ENCODE data around the gene SIGLEC6.
A peak's percentile ranks its signal among the peaks of the same experiment; 100 is the strongest.

SIGLEC6 gene

DNA sequence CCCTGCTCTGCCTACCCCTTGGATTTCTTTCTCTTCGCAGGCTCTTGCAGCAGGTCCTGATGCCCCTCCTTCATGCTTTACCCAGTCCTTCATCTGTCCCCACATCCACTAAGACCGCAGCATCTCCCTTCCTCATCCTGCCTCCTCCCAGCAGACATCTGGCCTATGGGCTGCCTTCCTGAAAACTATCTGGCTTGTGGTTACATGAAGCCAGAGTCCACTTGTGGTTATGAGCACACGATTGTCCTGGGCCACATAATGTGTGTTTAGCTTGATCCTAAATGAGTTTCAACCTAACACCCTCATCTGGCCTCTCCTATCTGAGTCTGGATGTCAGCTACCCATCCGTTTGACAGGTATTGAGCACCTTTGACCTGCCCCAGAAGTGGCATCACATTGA is 34.1 kb upstream of the SIGLEC6 start:
- no peak for DNase-seq
- in situ Hi-C loops (cut with HindIII; ENCODE audit: low pct_ligation_motif_present, low sequenced_read_pairs) = no loop called here
- no peak overlapping the region for H3K27ac ChIP-seq
- H3K4me3 ChIP-seq (ENCODE audit: low read depth, low read length) = no peak overlapping the region
- H3K27me3 ChIP-seq (replicated peaks) = no peaks in the 10 kb centered on the region
- TF ChIP-seq, protein P1, sequence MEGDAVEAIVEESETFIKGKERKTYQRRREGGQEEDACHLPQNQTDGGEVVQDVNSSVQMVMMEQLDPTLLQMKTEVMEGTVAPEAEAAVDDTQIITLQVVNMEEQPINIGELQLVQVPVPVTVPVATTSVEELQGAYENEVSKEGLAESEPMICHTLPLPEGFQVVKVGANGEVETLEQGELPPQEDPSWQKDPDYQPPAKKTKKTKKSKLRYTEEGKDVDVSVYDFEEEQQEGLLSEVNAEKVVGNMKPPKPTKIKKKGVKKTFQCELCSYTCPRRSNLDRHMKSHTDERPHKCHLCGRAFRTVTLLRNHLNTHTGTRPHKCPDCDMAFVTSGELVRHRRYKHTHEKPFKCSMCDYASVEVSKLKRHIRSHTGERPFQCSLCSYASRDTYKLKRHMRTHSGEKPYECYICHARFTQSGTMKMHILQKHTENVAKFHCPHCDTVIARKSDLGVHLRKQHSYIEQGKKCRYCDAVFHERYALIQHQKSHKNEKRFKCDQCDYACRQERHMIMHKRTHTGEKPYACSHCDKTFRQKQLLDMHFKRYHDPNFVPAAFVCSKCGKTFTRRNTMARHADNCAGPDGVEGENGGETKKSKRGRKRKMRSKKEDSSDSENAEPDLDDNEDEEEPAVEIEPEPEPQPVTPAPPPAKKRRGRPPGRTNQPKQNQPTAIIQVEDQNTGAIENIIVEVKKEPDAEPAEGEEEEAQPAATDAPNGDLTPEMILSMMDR (IDR thresholded peaks at IDR 0.05; ENCODE audit: low read depth, low read length, missing control alignments) = no peak
- H3K36me3 ChIP-seq (replicated peaks) = no peaks in the 10 kb centered on the region

GRCh38 chr19:51564791-51565190 is 33.3 kb upstream of the SIGLEC6 start:
- no peak overlapping the region for H3K27ac ChIP-seq
- H3K27me3 ChIP-seq (replicated peaks) = no peaks in the 10 kb centered on the region
- in situ Hi-C loops (cut with HindIII; ENCODE audit: low pct_ligation_motif_present, low sequenced_read_pairs) = no loop called here
- DNase-seq = no peak
- no peak overlapping the region for H3K4me3 ChIP-seq (ENCODE audit: low read depth, low read length)
- no peaks in the 10 kb centered on the region for H3K36me3 ChIP-seq (replicated peaks)
- TF ChIP-seq, protein P1 (IDR thresholded peaks at IDR 0.05; ENCODE audit: low read depth, low read length, missing control alignments) = no peak

DNA sequence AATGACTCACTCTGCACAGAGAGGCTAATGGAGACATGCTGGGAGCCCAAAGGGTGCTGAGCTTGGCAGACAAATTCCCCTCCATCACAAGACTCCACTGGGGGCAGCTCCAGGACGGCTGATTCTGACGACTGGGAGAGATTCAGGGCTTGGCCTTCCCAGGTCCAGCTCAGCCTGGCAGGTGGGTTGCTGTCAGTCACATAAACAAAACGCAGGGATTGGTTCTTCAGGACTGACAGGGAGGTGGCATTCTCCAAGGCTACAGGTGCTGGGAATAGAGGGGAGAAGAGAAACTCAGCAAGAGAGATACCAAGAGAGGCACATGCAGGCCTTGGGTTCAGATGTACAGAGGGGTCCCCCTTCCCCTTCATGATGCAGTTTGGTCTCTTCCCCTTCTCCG is 28.9 kb upstream of the SIGLEC6 start:
- no peaks in the 10 kb centered on the region for H3K36me3 ChIP-seq (replicated peaks)
- TF ChIP-seq, protein P1 (IDR thresholded peaks at IDR 0.05; ENCODE audit: low read depth, low read length, missing control alignments) = no peak
- no peak overlapping the region for H3K27ac ChIP-seq
- no peaks in the 10 kb centered on the region for H3K27me3 ChIP-seq (replicated peaks)
- H3K4me3 ChIP-seq (ENCODE audit: low read depth, low read length) = no peak overlapping the region
- in situ Hi-C loops (cut with HindIII; ENCODE audit: low pct_ligation_motif_present, low sequenced_read_pairs) = no loop called here
- DNase-seq = no peak

DNA sequence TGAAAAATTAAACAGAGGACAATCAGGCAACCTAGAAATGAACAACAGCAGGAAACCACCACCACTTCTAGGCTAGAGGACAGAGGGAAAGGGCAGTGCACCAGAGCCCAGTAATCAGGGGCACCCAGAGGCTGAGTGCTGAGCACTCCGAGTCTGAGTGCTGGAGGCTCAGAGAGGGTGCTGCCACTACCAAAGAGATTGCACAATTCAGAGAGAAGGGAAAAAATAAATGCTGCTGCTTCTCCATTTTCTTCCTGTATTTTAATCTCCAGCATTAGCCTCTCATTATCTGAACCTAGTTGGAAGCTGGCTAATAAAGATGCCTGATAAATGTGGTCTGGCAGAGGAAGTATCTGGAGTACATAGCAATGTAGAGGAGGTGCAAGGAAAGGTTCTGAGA is 27.8 kb upstream of the SIGLEC6 start:
- no peak for DNase-seq
- Histone ChIP-seq H3K36me3 (replicated peaks) (no peaks in the 10 kb centered on the region), H3K27me3 (replicated peaks) (no peaks in the 10 kb centered on the region), H3K4me3 (ENCODE audit: low read depth, low read length) (no peak overlapping the region), H3K27ac (no peak overlapping the region)
- in situ Hi-C loops (cut with HindIII; ENCODE audit: low pct_ligation_motif_present, low sequenced_read_pairs) = no loop called here
- TF ChIP-seq, protein P1 (IDR thresholded peaks at IDR 0.05; ENCODE audit: low read depth, low read length, missing control alignments) = no peak

- Histone ChIP-seq H3K4me3 (ENCODE audit: low read depth, low read length) (no peak overlapping the region), H3K36me3 (replicated peaks) (no peaks in the 10 kb centered on the region), H3K27me3 (replicated peaks) (no peaks in the 10 kb centered on the region), H3K27ac (no peak overlapping the region)
- TF ChIP-seq, protein P1 (IDR thresholded peaks at IDR 0.05; ENCODE audit: low read depth, low read length, missing control alignments) = no peak
- in situ Hi-C loops (cut with HindIII; ENCODE audit: low pct_ligation_motif_present, low sequenced_read_pairs) = no loop called here
- peak; percentile 70 for DNase-seq
These were observed 21.7 kb upstream of the SIGLEC6 start for GRCh38 chr19:51552996-51553725.

- TF ChIP-seq, protein P1 (IDR thresholded peaks at IDR 0.05; ENCODE audit: low read depth, low read length, missing control alignments) = no peak
- DNase-seq = no peak
- in situ Hi-C loops (cut with HindIII; ENCODE audit: low pct_ligation_motif_present, low sequenced_read_pairs) = no loop called here
- H3K27me3 ChIP-seq (replicated peaks) = no peaks in the 10 kb centered on the region
- H3K27ac ChIP-seq = no peak overlapping the region
- no peak overlapping the region for H3K4me3 ChIP-seq (ENCODE audit: low read depth, low read length)
- H3K36me3 ChIP-seq (replicated peaks) = no peaks in the 10 kb centered on the region
These were observed 21.1 kb upstream of the SIGLEC6 start for GRCh38 chr19:51552608-51552995.

Data from brain microvascular endothelial cell (primary cell).